Gastrocnemius medialis (tissue), 4 donors: Measurements from ENCODE around the gene OR1L6.

Experiments
- POLR2A ChIP-seq, 2 donors: fragments of 450-650 bp; IDR thresholded peaks; one replicate each; pipeline ENCODE4 v1.6.1; 2017; ENCODE audit warnings: antibody characterized with exemption in 2 of 2, mild to moderate bottlenecking in 2 of 2, moderate library complexity in 2 of 2
- TF ChIP-seq, protein P1 (sequence below), 5 experiments: fragments of 450-650 bp in 3 of 5; fragments of 200-600 bp in 2 of 5; sonication (generic) in 2 of 5; IDR thresholded peaks in 4 of 5; conservative IDR thresholded peaks in 1 of 5; 1 replicate in 4 of 5; 2 replicates in 1 of 5; pipeline ENCODE4 v1.5.1; 2016 to 2019; ENCODE audit warnings: antibody characterized with exemption in 5 of 5, mild to moderate bottlenecking in 3 of 5, moderate library complexity in 3 of 5

- TF ChIP-seq, protein P1, sequence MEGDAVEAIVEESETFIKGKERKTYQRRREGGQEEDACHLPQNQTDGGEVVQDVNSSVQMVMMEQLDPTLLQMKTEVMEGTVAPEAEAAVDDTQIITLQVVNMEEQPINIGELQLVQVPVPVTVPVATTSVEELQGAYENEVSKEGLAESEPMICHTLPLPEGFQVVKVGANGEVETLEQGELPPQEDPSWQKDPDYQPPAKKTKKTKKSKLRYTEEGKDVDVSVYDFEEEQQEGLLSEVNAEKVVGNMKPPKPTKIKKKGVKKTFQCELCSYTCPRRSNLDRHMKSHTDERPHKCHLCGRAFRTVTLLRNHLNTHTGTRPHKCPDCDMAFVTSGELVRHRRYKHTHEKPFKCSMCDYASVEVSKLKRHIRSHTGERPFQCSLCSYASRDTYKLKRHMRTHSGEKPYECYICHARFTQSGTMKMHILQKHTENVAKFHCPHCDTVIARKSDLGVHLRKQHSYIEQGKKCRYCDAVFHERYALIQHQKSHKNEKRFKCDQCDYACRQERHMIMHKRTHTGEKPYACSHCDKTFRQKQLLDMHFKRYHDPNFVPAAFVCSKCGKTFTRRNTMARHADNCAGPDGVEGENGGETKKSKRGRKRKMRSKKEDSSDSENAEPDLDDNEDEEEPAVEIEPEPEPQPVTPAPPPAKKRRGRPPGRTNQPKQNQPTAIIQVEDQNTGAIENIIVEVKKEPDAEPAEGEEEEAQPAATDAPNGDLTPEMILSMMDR (IDR thresholded peaks at IDR 0.05 in 4 of 5, conservative IDR thresholded peaks at IDR 0.05 in 1 of 5), result no peak
- no peak for TF ChIP-seq POLR2A (IDR thresholded peaks at IDR 0.05)
Measured at GRCh38 chr9:122767817-122768216, 25.7 kb downstream of the OR1L6 start.
